DMS79 treated with DMSO at 0.1 percent for 48 hours (cell line): ENCODE measurements around the gene SLC34A1.

ENCODE experiments used
- DNase-seq: peaks from one replicate; lab custom pipeline; 2025; lab: John Stamatoyannopoulos, UW

The SLC34A1 gene

DNA sequence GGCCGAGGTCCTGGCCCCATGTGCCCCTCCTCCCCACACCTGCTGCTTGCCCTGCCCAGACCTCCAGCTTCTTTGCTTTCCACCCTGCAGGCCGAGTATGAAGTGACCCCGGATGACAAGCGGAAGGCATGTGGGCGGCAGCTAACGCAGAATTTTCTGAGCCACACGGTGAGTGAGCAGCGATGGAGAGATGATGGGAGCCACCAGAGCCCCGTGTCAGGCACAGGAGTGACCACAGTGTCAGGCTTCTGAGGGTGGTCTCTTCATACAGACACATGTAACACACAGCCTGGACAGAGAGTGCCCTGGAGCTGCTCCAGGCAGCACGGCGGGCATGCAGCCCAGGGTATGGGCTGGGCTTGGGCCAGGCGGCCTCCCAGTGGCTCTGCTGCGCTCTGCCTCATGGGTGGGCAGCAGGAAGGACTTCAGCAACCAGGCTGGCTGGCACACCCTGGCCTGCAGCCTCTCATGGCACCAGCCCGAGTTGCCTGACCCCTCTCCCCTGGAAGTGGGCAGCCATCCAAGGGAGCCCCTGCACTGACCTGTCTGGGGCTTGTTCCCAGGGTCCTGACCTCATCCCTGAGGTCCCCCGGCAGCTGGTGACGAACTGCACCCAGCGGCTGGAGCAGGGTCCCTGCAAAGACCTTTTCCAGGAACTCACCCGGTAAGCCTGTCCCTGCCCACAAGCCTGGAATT is 48.1 kb downstream of the SLC34A1 start:
- no peak for DNase-seq

DNA sequence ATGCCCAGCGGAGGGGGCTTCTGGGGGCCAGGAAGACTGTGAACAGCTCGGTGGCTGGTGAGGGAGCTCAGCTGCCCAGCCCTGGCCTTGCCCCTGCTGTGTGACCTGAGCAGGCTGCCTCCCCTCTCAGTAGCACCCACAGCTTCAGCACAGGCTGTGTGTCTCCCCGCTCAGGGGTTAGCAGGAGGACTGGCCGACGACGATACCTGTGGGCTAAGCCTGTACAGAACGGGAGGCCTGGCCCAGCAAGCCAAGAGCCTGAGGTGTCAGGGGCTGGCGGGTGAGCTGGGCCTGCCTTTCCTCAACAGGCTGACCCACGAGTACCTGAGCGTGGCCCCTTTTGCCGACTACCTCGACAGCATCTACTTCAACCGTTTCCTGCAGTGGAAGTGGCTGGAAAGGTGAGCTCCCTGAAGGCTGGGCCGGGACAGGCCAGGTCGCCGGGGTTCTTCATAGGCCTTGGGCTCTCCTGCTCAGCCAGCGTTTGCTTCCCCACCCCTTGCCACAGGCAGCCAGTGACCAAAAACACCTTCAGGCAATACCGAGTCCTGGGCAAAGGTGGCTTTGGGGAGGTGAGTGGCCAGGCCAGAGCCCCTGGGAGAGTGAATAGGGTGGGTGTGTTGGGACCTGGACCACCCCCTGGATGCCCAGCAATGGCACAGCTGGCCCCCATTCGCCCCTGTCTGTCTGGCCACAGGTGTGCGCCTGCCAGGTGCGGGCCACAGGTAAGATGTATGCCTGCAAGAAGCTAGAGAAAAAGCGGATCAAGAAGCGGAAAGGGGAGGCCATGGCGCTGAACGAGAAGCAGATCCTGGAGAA is 48.8 kb downstream of the SLC34A1 start:
- no peak for DNase-seq

DNA sequence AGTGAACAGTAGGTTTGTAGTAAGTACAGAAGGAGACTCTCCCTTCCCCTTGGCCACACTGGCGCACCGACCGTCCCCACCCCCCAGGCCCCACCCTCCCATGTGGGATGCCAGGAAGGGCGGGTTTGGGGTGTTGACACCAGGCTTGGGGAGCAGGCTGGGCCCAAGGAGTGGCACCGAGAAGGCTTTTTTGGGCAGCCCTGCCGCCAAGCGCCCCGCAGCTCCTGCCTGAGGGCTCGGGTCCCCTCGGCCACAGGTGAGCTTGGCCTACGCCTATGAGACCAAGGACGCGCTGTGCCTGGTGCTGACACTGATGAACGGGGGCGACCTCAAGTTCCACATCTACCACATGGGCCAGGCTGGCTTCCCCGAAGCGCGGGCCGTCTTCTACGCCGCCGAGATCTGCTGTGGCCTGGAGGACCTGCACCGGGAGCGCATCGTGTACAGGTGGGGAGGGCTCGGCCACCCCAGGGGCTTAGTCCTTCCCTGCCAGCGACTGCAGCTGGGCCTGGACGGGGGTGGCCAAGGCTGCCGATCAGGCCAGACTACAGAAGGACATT is 49.5 kb downstream of the SLC34A1 start:
- DNase-seq = no peak

DNA sequence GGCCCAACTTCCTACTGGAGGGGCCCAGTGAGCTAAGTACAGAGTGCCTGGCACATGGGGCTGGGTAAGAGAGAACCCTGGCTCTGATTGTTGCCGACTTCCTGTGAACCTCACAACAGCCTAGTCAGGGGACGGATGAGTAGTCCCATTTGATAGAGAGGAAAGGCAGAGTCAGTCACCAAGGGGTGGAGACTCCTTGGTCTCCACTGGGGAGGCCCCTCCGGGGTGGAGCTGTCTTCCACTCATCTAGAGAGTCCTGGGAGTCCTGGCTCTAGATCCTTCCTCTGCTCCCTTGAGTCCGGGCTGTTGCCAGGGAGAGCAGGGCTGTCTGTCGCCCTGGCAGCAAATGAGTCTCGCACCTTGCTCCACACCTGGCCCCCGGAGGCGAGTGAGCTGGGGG is 50.2 kb downstream of the SLC34A1 start:
- no peak for DNase-seq

DNA sequence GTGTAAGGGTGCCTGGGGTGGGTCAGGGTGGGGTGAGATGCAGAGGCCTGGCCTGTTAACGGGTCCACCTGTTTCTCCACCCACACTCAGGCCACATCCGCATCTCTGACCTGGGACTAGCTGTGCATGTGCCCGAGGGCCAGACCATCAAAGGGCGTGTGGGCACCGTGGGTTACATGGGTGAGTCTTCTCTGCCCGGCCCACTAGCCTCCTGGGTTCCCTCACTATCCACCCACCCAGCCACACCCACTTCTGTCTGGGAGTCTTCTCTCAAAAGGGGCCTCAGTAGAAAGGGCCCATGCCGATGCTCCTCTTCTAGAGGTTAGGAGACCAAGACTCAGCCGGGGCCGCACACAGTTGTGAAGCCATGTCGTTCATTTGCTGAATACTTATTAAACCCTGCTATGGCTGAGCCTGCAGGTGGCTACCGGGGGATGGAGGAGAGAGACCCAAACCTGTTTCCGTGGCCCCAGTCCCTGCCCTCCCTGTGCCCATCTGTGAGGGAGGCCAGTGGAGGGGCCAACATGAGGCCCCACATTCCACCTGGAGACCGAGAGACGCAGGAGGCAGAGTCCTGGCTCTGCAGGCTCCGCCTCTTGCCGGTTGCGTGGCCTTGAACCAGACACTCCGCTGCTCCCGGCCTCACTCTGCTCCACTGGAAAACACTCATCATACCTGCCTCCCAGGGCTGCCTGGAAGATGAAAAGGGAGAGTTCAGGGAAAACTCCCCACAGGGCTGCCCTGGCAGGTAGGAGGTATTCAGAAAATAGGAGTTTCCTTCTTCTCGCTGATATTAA is 50.9 kb downstream of the SLC34A1 start:
- no peak for DNase-seq

DNA sequence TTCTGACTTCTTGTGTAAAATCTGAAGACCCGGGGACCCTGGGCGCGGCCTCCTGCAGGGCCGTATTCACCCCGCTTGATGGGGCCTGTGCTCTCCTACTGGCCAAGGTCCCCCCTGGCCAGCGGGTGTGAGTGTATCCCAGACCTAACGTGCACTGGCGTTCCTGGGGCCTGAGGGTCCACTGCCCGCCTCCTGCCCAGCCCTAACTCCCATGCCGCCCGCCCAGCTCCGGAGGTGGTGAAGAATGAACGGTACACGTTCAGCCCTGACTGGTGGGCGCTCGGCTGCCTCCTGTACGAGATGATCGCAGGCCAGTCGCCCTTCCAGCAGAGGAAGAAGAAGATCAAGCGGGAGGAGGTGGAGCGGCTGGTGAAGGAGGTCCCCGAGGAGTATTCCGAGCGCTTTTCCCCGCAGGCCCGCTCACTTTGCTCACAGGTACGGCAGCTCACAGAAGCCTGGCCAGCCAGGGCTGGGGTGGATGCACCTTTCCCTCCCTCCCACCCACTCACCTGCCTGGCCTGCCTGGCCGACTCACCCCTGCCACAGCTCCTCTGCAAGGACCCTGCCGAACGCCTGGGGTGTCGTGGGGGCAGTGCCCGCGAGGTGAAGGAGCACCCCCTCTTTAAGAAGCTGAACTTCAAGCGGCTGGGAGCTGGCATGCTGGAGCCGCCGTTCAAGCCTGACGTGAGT is 51.8 kb downstream of the SLC34A1 start:
- DNase-seq = no peak

DNA sequence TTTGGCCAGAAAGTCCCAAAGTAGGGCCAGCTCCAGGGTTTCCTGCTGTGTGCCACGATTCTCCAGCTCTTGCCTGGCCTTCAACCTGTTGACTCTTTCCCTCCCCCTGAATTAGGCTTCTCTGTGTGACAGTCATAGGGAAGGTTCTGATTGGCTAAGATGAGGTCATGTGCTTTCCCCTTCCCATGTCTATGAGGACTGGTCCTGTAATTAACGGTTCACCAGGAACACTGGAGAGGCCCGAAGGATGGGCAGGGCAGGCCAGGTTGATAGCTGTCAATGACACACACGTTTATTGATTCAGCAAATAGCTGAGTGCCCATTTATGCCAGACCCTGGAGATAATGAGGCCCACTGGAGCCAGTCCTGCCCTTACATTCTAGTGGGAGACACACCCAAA is 53.4 kb downstream of the SLC34A1 start:
- DNase-seq = no peak

DNA sequence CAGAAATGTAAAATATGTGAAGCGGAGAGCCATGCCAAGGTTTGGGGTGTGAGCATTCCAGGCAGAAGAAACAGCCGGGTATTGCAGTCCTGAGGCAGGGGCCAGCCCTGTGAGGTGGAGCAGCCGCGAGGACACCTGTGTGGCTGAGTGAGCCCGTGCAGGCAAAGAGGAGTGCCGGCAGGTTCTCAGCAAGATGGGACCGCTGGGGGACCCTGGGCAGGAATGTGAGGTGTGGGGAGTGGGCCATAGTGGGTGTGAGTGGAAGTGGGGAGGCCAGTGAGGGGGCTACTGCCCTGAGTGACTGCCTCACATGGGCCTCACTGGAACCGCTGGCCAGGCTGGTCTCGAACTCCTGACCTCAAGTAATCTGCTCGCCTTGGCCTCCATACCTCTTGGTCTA is 54.2 kb downstream of the SLC34A1 start:
- no peak for DNase-seq

DNA sequence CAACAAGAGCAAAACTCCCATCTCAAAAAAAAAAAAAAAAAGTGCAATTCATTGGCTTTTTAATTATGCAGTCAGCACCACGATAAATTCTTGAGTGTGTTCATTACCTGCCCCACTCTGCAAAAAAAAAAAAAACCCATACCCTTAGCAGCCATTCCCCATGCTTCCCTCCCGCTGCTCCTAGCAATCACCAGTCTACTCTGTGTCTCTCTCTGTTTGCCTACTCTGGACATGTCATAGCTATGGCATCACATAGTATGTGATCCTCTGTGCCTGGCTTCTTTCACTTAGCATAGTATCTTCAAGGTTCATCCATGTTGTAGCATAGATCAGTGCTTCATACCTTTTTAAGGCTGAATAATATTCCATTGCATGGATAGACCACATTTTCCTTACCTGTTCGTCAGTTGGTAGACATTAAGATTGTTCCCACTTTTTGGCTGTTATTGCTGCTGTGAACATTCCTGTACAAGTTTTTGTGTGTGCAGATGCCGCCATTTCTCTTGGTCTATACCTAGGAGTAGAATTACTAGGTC is 55.4 kb downstream of the SLC34A1 start:
- DNase-seq = no peak

DNA sequence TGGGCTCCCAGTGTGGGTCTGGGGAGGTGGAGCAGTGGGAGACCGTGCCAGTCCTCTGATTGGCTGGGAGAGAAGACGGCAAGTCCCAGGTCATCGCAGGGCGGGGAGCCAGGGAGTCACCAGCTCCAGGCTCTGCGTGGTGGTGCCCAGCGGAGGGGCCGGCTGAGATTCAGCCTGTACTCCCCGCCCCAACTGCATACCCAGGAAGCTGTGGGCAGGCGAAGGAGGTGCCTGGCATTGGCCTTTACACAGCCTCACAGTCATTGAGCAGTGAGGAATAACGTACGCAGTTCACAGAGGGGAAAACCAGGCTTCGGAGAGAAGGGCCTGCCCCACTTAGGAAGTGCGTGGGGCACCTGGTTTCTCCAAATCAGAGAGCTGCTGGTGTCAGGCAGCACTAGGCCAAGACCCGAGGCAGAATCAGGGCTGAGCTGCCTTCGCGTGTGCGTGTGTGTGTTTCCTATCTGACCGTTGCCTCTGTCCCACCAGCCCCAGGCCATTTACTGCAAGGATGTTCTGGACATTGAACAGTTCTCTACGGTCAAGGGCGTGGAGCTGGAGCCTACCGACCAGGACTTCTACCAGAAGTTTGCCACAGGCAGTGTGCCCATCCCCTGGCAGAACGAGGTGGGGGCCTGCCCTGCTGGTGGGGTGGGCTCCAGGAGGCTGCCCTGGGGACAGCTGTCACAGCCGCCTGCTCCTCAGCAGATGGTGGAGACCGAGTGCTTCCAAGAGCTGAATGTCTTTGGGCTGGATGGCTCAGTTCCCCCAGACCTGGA is 56.2 kb downstream of the SLC34A1 start:
- no peak for DNase-seq

DNA sequence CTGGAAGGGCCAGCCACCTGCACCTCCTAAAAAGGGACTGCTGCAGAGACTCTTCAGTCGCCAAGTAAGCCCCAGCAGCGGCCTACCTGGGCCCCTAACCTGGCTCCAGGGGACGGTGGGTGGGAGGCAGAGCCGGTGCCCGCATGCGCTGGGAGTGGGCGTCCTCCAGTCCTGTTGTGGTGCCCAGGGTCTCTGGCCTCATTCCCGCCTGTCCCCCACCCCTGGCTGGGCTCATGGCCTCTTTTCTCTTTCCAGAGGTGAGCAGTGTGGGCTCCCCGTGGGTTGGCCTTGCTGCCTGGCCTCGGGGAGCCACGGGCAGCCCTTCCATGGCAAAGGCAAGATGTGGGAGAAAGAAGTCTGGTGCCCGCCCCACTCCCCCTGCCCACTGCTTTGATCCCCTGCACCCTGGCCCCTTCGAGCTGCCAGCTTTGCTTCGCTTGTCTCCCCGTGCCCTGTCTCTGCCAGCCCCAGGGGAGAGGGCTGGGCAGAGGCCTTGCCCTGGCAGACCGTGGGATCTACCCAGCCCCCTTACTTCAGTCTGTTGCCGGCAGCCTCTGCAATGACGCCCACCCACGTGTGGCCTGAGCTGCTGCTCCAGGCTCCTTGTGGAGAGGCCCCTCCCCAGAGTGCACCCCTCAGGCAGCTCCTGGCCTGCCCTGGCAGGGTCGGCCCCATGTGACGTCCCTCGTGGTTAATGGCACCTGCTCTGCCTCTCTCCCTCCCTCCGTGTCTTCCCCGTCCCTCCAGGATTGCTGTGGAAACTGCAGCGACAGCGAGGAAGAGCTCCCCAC is 57.0 kb downstream of the SLC34A1 start:
- no peak for DNase-seq

DNA sequence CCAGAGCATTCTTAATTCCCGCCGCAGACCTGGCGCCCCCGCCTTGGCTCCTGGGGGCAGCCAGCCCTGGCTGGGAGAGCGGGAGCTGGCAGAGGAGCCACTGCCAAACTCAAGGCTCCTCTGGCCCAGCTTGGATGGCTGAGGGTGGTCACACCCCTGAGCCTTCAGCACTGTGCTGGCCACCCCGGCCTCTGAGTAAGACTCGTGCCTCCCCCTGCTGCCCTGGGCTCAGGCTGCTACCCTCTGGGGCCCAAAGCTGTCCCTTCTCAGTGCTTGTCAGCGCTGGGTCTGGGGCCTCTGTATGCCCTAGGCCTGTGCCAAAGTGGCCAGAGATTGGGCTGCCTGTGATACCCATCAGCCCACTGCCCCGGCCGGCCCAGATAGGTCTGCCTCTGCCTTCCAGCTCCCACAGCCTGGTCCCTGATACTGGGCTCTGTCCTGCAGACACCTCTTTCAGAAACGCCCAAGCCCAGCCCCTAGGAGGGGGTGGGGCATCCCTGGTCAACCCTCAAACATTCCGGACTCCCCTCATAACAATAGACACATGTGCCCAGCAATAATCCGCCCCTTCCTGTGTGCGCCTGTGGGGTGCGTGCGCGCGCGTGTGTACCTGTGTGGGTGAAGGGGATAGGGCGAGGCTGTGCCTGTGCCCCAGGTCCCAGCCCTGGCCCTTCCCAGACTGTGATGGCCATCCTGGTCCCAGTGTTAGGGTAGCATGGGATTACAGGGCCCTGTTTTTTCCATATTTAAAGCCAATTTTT is 58.0 kb downstream of the SLC34A1 start:
- DNase-seq = no peak

DNA sequence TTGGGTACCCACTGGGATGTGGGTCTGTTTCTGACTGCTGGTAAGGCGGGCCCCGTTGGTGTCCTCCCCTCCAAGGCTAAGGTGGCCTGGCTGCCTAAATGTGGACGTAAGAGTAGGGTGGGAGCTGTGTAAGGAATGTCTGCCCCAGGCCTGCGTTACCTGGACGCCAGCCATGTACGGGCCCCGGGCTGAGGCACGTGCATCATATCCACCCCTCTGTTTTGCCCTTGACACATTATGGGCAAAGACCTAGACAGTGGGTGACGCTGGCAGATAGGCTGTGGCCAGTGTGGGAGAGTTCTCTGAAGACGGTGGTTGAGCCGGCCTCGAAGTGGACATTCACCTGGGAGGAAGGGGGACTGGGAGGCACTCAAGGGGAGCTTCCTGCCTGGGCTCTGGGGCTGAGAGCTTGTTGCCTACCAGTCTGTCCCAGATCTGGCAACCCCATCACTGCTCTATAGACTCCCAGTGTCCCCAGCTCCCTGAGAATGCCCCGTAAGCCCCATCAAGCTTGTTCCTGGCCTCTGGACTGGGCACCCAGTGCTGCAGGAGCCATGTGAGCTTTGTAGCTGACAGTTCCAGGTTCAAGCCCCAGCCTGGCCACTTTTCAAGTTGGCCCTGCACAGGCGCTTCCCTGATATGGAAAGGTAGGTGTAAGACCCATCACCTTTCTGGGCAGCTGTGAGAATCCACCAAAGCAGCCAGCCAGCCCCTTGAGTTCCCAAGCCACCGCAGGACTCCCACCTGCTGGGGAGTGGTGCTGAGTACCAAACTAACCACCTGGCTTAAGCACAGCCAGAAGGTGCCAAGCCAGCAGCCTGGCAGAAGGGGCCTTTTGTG is 59.1 kb downstream of the SLC34A1 start:
- DNase-seq = no peak

DNA sequence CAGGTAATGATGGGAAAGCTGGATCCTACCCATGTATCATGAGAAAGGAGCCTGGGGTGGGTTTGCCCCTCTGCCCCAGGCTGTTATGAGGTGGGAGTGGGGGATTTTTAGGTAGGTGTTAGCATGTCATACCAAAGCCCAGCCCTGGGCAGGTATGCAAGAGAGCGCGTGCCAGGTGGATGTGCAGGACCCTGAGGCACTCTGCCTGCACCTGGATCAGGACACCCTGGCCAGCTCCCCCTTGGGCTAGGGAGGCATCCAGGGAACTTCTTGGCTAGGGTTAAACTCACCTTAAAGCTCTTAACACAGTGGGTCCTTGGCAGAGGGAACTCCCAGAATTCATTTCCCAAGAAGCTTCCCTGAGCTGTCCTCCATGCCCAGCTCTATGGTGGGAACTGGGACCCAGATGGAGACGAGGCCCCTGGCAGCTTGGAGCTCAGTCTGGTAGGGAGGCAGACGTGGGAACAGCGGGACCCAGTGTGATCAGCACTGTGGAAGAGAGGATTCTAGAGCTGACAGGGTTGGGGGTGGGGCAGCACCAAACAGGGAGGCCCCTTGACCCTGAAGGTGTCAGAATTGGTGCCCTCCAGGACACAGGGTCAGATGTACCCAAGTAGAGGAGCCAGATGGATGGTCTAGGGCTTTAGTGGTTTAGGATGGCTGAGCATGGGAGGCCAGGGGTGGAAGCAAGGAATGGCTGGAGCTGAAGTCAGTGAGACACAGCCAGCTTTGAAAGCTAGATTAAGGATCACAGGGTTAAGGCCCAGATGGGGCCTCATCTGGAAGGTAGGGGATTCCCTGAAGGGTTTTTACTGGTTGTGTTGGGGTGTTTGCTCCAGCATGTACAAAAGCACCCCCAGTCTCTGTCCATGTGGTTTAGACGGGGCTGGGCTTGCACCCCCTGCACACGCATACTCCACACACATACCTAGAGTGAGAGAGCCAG is 60.1 kb downstream of the SLC34A1 start:
- DNase-seq = no peak

DNA sequence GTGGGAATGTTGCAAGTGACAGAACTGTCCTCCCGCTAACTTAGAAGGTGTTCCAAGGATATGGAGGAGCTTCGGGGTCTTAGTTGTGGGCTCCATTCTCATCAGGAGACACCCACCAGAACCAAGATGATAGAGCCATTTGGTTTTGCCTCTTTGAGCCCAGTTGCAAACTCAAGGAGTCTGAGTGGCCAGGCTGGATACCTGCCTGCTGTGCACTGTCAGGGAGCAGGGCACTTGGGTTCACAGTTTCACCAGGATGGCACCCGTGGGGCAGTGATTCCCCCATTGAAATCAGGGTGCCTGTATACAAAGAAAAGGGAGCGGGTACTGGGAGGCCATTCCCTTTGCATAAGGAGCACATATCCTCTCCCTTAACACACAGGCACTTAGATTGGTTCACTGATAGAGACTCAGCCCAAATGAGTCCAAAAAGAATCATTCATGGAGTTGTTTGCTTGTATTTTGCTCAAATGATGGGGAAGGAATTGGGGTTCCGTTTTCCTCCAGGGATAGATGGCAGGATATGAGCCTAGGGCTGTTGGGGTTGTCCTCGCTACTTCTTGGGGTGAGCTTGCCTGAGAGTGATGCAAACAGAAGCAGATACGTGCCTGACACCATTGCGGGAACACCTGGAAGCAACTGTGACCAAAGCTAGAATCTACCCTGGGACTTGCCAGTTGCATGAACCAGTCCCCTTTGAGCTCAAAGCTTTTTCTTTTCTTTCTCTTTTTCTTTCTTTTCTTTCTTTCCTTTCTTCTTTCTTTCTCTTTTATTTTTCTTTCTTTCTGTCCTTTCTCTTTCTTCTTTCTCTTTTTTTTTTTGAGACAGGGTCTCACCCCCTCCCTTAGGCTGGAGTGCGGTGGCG is 61.0 kb downstream of the SLC34A1 start:
- no peak for DNase-seq

DNA sequence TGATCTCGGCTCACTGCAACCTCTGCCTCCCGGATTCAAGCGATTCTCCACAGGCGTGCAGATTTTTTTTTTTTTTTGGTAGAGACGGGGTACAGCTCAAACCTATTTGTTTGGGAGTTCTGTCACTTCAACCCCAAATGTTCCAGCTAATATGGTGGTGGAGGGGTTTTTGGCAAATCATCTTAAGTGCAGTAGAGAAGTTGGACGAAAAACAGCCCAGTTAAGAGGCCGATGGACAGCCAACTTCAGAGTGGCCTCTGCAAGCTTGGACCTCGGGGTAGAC is 61.6 kb downstream of the SLC34A1 start:
- no peak for DNase-seq
